Psoas muscle (tissue), 8 donors: ENCODE results near the gene SLC46A1. TPM values are rescaled to one million over a fixed set of nuclear protein-coding genes. Genes with fewer than 3 reads are reported as not detected.
A peak's percentile ranks its signal among the peaks of the same experiment; 100 is the strongest.

Experiments
- ATAC-seq, 4 donors: fragments of 200-7000 bp; cut with Tn5 transposase; one replicate each; pipeline ENCODE4 v1.9.1; 2020; ENCODE audit warnings: moderate library complexity in 3 of 4, mild to moderate bottlenecking in 2 of 4
- DNase-seq, 2 donors: peaks; one replicate each; pipeline ENCODE4 v3.0.0-alpha.2; 2020
- H3K27ac ChIP-seq: fragments of 200-600 bp; one replicate; pipeline ENCODE4 v1.8.0; 2022
- H3K27me3 ChIP-seq, 3 donors: fragments of 200-600 bp in 1 of 3; one replicate each; pipeline versions ENCODE4 v1.6.1 to v1.8.0; 2013 to 2022; ENCODE audit warnings: low read length in 2 of 3, mild to moderate bottlenecking in 2 of 3, moderate library complexity in 1 of 3; ENCODE audit not compliant: insufficient read depth in 3 of 3
- H3K36me3 ChIP-seq, 2 donors: fragments of 200-600 bp in 1 of 2; one replicate each; pipeline versions ENCODE4 v1.6.1 to v1.8.0; 2013 to 2022; ENCODE audit warnings: low read depth in 1 of 2, mild to moderate bottlenecking in 1 of 2, moderate library complexity in 1 of 2; ENCODE audit not compliant: insufficient read depth in 1 of 2
- H3K4me1 ChIP-seq: fragments of 200-600 bp; one replicate; pipeline ENCODE4 v1.8.0; 2022
- H3K4me3 ChIP-seq: fragments of 200-600 bp; one replicate; pipeline ENCODE4 v1.8.0; 2022; ENCODE audit warnings: mild to moderate bottlenecking
- H3K9me3 ChIP-seq: fragments of 200-600 bp; one replicate; pipeline ENCODE4 v1.8.0; 2022
- CTCF ChIP-seq: fragments of 200-600 bp; IDR thresholded peaks from one replicate; pipeline ENCODE4 v1.8.0; 2022; ENCODE audit warnings: antibody characterized with exemption
- WGBS, 3 donors: extraction: QIAGEN DNeasy Blood & Tissue Kit; methylation state at CpG; one replicate each; pipeline versions ENCODE4 v1.1.6 to v1.1.7; 2013; 5-methylcytosine and 5-hydroxymethylcytosine counted together
- intact Hi-C, 2 donors: fragments of 100-400 bp; cut with DNase I; formaldehyde crosslinking; loops; one replicate each; pipeline versions ENCODE4 v1.11.0 to v1.14.2; 2022
- long read RNA-seq, 2 donors: library from polyadenylated mRNA; unstranded; transcript quantifications; one replicate each; pipeline ENCODE4 v2.0.0, GENCODE V29; 2021
- polyA plus RNA-seq, 3 donors: library from polyadenylated mRNA; stranded (reverse); fragments of 200-250 nt; gene quantifications; one replicate each; pipeline ENCODE4 v1.2.3, GENCODE V29; 2013
- total RNA-seq, 4 donors: library from RNA; stranded (reverse); fragmentation: NEBNext Ultra II Directional in 2 of 4; extraction: Animal tissue kit (Norgen Biotek cat#: 25700) in 2 of 4; gene quantifications; one replicate each; pipeline versions ENCODE4 v1.2.1 to v1.2.4, GENCODE V29; 2021 to 2023
- donor health status: healthy with polysubstance abuse.
- donor health status: DM: no; HTN: no; CAD: no; lungs with moderate emphysema.
- donor health status: Bipolar disorder and iron deficiency.
- donor health status: healthy.
- donor health status: DM: yes; HTN: yes; CAD: no.
- donor health status: DM: no; HTN: no; CAD: no.
- donor health status: DM: no; HTN: no; CAD: no.
- donor health status: DM: yes; HTN: yes; CAD: no.

Gene SLC46A1
- 1 to 10 TPM; 2.7 to 4.2 (median 2.8) TPM for total RNA-seq
- polyA plus RNA-seq: 1 to 10 TPM; 1.1 to 2.5 (median 1.4) TPM
- long read RNA-seq, donor 1: 0 reads
- long read RNA-seq, donor 2, partial matches to known transcripts: 0 of 1 reads
- long read RNA-seq, donor 2, other reads (novel, unspliced or antisense): 1 of 1 reads

- no peak for TF ChIP-seq CTCF
- Histone ChIP-seq H3K36me3 (peaks cover 0 to 31% of the 10 kb centered on the region in 2 donors), H3K27ac (no peak within 1 kb of the TSS), H3K27me3 (no peaks in the 10 kb centered on the region), H3K4me3 (peak within 1 kb of the TSS; percentile 81), H3K9me3 (no peaks in the 10 kb centered on the region), H3K4me1 (no peaks in the 10 kb centered on the region)
- DNase-seq (peak; percentile 67 to 78), ATAC-seq (peak; percentile 76 to 88 (median 82))
- intact Hi-C loops: no loop called here
- 0 to 1% (median 1%) methylated on average over 55 to 70 of the region's 70 CpGs for WGBS, 3 donors
Observed at GRCh38 chr17:28405632-28406472, at the start of gene SLC46A1. Gene SLC46A1, minus strand, starts transcription at chr17:28406212. Its CDS starts 98 bp downstream, at chr17:28406114.

GRCh38 chr17:28449859-28450258, 43.8 kb upstream of the SLC46A1 start:
- H3K4me1 ChIP-seq: no peaks in the 10 kb centered on the region
- WGBS, 3 donors: 89 to 93% (median 89%) methylated on average over 1 of the region's 1 CpG
- H3K27me3 ChIP-seq: no peaks in the 10 kb centered on the region
- H3K4me3 ChIP-seq: no peak overlapping the region
- TF ChIP-seq CTCF: no peak
- H3K27ac ChIP-seq: no peak overlapping the region
- no peaks in the 10 kb centered on the region for H3K36me3 ChIP-seq
- ATAC-seq (no peak), DNase-seq (no peak)
- H3K9me3 ChIP-seq: no peaks in the 10 kb centered on the region
- intact Hi-C loops: no loop called here

- H3K27me3 ChIP-seq: no peaks in the 10 kb centered on the region
- intact Hi-C loops: no loop called here
- no peaks in the 10 kb centered on the region for H3K36me3 ChIP-seq
- H3K4me3 ChIP-seq: no peak overlapping the region
- no peaks in the 10 kb centered on the region for H3K4me1 ChIP-seq
- DNase-seq (no peak), ATAC-seq (no peak)
- TF ChIP-seq CTCF: no peak
- H3K27ac ChIP-seq: no peak overlapping the region
- no peaks in the 10 kb centered on the region for H3K9me3 ChIP-seq
- 62 to 64% (median 63%) methylated on average over 5 of the region's 5 CpGs for WGBS, 3 donors
Observed at GRCh38 chr17:28447396-28447760, 41.4 kb upstream of the SLC46A1 start.

- WGBS, 3 donors: 83 to 86% (median 85%) methylated on average over 8 of the region's 8 CpGs
- Histone ChIP-seq H3K36me3 (no peaks in the 10 kb centered on the region), H3K27ac (no peak overlapping the region), H3K27me3 (no peaks in the 10 kb centered on the region), H3K4me1 (no peaks in the 10 kb centered on the region), H3K9me3 (no peaks in the 10 kb centered on the region), H3K4me3 (no peak overlapping the region)
- DNase-seq: no peak
- ATAC-seq: no peak
- TF ChIP-seq CTCF: no peak
- intact Hi-C loops: no loop called here
Observed at GRCh38 chr17:28446716-28447395, 40.8 kb upstream of the SLC46A1 start.
